ENCODE results near the gene WWOX. TPM values are rescaled to one million over a fixed set of nuclear protein-coding genes. Genes with fewer than 3 reads are reported as not detected.

WWOX gene
- total RNA-seq, 6 donors from 2014 or later, result 18.7 to 167 (median 31.0) TPM

DNA sequence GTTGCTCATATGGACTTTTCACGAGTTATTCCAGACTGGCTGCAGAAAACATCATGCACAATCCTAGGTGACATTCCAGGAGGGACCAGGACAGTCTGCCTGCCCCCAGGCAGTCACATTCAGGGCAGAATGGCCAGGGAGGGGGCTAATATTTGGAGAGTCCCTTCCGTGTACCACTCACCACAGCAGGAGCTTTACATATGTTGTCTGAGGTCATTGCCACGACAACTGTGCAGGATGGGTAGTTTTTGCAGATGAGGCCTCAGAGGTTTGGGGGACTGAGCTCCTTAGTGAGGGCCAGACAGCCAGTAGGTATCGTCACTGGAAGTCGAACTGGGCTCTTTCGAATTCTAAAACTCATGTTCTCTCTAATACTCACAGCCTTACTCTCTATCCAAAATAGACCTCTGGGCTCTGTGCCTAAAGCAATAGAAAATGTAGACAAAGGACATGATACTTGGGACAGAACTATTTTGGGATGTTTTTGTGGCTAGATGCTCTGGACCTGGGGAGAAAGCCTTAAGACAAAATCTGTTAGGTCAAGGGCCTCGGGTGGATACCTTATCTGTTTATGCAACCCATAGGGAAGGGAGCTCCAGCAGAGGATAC, 1162.6 kb downstream of the WWOX start:
- Histone ChIP-seq H3K4me3 (no peak overlapping the region), H3K27ac (no peak overlapping the region), H3K27me3 (no peaks in the 10 kb centered on the region), H3K4me1 (no peaks in the 10 kb centered on the region), H3K9me3 (no peaks in the 10 kb centered on the region), H3K36me3 (no peaks in the 10 kb centered on the region)
- 86 to 91% methylated on average over 5 to 7 of the region's 7 CpGs for WGBS, 2 donors
- ATAC-seq (ENCODE audit: low FRiP score in 2 of 2) (no peak), DNase-seq (no peak)
- TF ChIP-seq, protein P1, sequence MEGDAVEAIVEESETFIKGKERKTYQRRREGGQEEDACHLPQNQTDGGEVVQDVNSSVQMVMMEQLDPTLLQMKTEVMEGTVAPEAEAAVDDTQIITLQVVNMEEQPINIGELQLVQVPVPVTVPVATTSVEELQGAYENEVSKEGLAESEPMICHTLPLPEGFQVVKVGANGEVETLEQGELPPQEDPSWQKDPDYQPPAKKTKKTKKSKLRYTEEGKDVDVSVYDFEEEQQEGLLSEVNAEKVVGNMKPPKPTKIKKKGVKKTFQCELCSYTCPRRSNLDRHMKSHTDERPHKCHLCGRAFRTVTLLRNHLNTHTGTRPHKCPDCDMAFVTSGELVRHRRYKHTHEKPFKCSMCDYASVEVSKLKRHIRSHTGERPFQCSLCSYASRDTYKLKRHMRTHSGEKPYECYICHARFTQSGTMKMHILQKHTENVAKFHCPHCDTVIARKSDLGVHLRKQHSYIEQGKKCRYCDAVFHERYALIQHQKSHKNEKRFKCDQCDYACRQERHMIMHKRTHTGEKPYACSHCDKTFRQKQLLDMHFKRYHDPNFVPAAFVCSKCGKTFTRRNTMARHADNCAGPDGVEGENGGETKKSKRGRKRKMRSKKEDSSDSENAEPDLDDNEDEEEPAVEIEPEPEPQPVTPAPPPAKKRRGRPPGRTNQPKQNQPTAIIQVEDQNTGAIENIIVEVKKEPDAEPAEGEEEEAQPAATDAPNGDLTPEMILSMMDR (IDR thresholded peaks at IDR 0.05), result no peak
- TF ChIP-seq POLR2A (IDR thresholded peaks at IDR 0.05), result no peak
- no peak for TF ChIP-seq EP300 (IDR thresholded peaks at IDR 0.05)
- TF ChIP-seq POLR2AphosphoS5 (IDR thresholded peaks at IDR 0.05), result no peak

Small RNA genes within 50 kb of the gene (small RNA-seq; reads per million reads assigned to genes)
- gene AC027279.3, result 0 reads per million in 4 donors

Other genes with a start within 250 kb of the WWOX start
- not detected for gene CLEC3A, start 77.1 kb upstream of the WWOX start, total RNA-seq